ENCODE results near the gene LIPE. TPM values are rescaled to one million over a fixed set of nuclear protein-coding genes. Genes with fewer than 3 reads are reported as not detected.

The LIPE gene
- total and polyA plus RNA-seq, 8 donors, result 4.0 to 11.0 (median 9.8) TPM

DNA sequence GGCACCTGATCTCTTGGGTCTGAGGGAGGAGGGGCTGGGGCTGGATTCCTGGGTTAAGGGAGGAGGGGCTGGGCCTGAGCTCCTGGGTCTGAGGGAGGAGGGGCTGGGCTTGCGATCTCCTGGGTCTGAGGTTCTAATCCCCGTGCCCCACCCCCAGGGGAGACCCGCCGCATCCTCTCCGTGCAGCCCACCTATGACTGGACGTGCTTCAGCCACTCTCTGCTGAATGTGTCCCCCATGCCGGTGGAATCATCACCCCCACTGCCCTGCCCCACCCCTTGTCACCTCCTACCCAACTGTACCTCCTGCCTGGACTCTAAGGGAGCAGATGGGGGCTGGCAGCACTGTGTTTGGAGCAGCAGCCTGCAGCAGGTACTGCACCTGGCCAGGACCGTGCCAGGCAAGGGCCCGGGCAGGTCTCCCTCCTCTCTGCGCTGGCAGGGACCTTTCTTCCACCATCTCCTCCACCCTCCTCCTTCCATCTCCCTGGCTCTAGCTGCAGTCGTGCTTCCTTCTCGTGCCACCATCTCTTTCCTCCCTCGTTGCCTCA lies 64.2 kb downstream of the LIPE start:
- DNase-seq, result no peak
- intact Hi-C loops (cut with DNase I), result no loop called here
- Histone ChIP-seq H3K27ac (no peak overlapping the region), H3K9me3 (peaks cover 0 to 7% of the 10 kb centered on the region in 2 donors), H3K27me3 (no peaks in the 10 kb centered on the region), H3K36me3 (peaks cover 0 to 19% of the 10 kb centered on the region in 2 donors), H3K4me1 (no peaks in the 10 kb centered on the region), H3K4me3 (no peak overlapping the region)
- ATAC-seq, result no peak
- TF ChIP-seq, protein P1, sequence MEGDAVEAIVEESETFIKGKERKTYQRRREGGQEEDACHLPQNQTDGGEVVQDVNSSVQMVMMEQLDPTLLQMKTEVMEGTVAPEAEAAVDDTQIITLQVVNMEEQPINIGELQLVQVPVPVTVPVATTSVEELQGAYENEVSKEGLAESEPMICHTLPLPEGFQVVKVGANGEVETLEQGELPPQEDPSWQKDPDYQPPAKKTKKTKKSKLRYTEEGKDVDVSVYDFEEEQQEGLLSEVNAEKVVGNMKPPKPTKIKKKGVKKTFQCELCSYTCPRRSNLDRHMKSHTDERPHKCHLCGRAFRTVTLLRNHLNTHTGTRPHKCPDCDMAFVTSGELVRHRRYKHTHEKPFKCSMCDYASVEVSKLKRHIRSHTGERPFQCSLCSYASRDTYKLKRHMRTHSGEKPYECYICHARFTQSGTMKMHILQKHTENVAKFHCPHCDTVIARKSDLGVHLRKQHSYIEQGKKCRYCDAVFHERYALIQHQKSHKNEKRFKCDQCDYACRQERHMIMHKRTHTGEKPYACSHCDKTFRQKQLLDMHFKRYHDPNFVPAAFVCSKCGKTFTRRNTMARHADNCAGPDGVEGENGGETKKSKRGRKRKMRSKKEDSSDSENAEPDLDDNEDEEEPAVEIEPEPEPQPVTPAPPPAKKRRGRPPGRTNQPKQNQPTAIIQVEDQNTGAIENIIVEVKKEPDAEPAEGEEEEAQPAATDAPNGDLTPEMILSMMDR (IDR thresholded peaks at IDR 0.05), result no peak

DNA sequence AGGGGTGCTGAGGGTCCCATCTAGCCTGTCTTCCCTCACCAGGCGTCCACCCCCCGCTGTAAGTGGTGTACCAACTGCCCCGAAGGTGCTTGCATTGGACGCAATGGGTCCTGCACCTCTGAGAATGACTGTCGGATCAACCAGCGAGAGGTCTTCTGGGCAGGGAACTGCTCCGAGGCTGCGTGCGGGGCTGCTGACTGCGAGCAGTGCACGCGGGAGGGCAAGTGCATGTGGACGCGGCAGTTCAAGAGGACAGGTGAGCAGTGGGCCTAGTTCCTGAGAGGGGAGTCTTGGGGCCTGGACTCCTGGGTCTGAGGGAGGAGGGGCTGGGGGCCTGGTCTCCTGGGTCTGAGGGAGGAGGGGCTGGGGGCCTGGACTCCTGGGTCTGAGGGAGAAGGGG lies 64.8 kb downstream of the LIPE start:
- DNase-seq (no peak), ATAC-seq (no peak)
- Histone ChIP-seq H3K27me3 (no peaks in the 10 kb centered on the region), H3K27ac (no peak overlapping the region), H3K36me3 (peaks cover 0 to 25% of the 10 kb centered on the region in 2 donors), H3K4me3 (no peak overlapping the region), H3K9me3 (peaks cover 0 to 7% of the 10 kb centered on the region in 2 donors), H3K4me1 (no peaks in the 10 kb centered on the region)
- intact Hi-C loops (cut with DNase I), result no loop called here
- TF ChIP-seq, protein P1 (IDR thresholded peaks at IDR 0.05), result no peak

DNA sequence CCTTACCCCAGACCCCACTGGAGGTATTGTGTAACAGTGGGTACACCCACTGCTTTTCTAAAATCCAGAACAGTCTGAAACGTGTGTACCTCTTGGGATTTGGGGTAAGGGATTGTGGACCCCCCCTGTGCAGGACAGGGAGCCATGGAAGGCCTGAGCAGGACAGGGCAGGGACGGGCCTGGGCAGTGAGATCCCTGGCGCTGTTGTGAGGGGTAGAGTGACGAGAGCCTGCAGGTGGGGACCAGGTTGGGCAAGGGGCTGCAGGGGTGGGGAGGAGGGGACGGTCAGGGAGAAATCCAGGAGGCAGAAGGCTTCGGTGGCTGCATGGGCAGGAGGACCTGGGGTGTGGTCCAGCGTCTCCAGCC lies 65.7 kb downstream of the LIPE start:
- no peak overlapping the region for H3K4me3 ChIP-seq
- H3K9me3 ChIP-seq, result peaks cover 0 to 7% of the 10 kb centered on the region in 2 donors
- ATAC-seq (no peak), DNase-seq (no peak)
- H3K27ac ChIP-seq, result no peak overlapping the region
- intact Hi-C loops (cut with DNase I), result no loop called here
- peaks cover 0 to 33% of the 10 kb centered on the region in 2 donors for H3K36me3 ChIP-seq
- H3K4me1 ChIP-seq, result no peaks in the 10 kb centered on the region
- TF ChIP-seq, protein P1 (IDR thresholded peaks at IDR 0.05), result no peak
- H3K27me3 ChIP-seq, result no peaks in the 10 kb centered on the region

DNA sequence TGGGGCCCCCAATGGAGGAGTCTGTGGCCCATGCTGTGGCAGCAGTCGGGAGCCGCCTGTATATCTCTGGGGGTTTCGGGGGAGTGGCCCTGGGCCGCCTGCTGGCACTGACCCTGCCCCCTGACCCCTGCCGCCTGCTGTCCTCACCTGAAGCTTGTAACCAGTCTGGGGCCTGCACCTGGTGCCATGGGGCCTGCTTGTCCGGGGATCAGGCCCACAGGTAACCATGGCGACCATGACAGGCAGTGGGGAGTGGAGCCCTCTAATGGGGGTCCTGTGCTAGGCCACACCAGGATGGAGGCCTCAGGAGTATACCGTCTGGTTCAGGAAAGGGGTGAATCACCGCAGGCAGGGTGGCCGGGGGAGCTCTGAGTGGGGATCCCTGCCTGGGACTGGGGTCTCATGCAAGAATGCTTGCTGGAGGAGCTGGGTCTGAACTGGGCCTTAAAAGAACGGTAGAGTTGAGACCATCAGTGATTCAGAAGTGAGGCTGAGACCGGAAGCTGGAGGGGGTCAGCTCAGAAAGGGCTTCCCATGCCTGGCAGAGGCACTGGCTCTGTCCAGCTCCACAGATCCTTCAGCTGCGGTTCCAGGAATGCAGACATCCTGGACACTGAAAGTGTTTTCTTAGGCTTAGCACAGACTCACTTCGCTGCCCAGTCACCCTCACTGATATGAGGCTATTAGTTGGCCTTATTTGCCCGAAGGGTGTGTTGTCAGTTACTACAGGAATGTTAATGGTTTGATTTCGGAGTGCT lies 66.2 kb downstream of the LIPE start:
- ATAC-seq (no peak), DNase-seq (no peak)
- Histone ChIP-seq H3K27me3 (no peaks in the 10 kb centered on the region), H3K36me3 (peaks cover 0 to 39% of the 10 kb centered on the region in 2 donors), H3K9me3 (peaks cover 0 to 7% of the 10 kb centered on the region in 2 donors), H3K27ac (no peak overlapping the region), H3K4me1 (no peaks in the 10 kb centered on the region), H3K4me3 (no peak overlapping the region)
- intact Hi-C loops (cut with DNase I), result no loop called here
- TF ChIP-seq, protein P1 (IDR thresholded peaks at IDR 0.05), result no peak

DNA sequence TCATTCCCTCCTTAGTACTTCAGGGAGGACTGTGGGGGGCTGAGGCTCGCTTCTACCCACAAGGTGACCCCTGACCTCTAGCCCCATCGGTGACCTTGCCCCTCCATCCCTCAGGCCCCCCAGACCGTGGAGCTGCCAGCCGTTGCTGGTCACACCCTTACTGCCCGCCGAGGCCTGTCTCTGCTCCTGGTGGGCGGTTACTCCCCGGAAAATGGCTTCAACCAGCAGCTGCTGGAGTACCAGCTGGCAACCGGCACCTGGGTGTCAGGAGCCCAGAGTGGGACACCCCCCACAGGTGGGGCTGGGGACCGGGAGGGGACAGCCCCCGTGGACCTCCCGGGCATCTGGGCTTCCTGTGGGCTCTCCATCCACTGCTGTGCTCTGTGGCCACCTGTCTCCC lies 69.9 kb downstream of the LIPE start:
- H3K9me3 ChIP-seq, result no peaks in the 10 kb centered on the region
- H3K27me3 ChIP-seq, result no peaks in the 10 kb centered on the region
- ATAC-seq (no peak), DNase-seq (no peak)
- H3K36me3 ChIP-seq, result peaks cover 0 to 42% of the 10 kb centered on the region in 2 donors
- intact Hi-C loops (cut with DNase I), result no loop called here
- no peak overlapping the region for H3K4me3 ChIP-seq
- TF ChIP-seq, protein P1 (IDR thresholded peaks at IDR 0.05), result no peak
- H3K4me1 ChIP-seq, result no peaks in the 10 kb centered on the region
- H3K27ac ChIP-seq, result no peak overlapping the region

All from left lung (tissue), 10 donors.